Measurements from ENCODE around the gene RNASE11. TPM values are rescaled to one million over a fixed set of nuclear protein-coding genes. Genes with fewer than 3 reads are reported as not detected.

RNASE11 gene
- total RNA-seq, 1 donor from 2014 or later = not detected

DNA sequence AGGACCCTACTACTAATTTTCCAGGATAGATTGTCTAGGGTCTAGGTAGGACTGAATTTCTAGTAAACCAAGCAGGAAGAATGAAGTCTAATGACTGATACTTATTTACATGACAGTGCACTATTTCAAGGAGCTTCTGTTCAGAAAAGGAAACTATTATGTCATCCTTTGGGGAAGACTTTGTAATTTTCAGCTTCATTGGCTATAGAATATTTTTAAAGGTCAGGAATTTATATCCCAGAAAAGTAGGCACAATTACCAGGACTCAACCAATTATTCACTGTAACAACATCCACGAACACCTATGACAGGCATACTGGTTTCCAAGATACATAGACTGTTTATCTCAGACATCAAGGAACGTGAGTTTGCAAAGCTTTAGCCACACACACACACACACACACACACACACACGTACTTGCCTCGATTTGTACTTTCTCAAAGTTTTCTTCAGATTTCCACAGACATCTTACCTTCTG, 30.5 kb upstream of the RNASE11 start:
- H3K4me1 Mint-ChIP-seq (ENCODE audit: unreplicated experiment) = no peaks in the 10 kb centered on the region
- no peaks in the 10 kb centered on the region for H3K36me3 Mint-ChIP-seq (ENCODE audit: unreplicated experiment)
- H3K27ac Mint-ChIP-seq (ENCODE audit: unreplicated experiment) = no peak overlapping the region
- H3K9me3 Mint-ChIP-seq (ENCODE audit: unreplicated experiment) = no peaks in the 10 kb centered on the region
- peaks cover 17% of the 10 kb centered on the region for H3K27me3 Mint-ChIP-seq (ENCODE audit: unreplicated experiment)
- H3K4me3 Mint-ChIP-seq (ENCODE audit: unreplicated experiment) = no peak overlapping the region
- TF ChIP-seq, protein P1, sequence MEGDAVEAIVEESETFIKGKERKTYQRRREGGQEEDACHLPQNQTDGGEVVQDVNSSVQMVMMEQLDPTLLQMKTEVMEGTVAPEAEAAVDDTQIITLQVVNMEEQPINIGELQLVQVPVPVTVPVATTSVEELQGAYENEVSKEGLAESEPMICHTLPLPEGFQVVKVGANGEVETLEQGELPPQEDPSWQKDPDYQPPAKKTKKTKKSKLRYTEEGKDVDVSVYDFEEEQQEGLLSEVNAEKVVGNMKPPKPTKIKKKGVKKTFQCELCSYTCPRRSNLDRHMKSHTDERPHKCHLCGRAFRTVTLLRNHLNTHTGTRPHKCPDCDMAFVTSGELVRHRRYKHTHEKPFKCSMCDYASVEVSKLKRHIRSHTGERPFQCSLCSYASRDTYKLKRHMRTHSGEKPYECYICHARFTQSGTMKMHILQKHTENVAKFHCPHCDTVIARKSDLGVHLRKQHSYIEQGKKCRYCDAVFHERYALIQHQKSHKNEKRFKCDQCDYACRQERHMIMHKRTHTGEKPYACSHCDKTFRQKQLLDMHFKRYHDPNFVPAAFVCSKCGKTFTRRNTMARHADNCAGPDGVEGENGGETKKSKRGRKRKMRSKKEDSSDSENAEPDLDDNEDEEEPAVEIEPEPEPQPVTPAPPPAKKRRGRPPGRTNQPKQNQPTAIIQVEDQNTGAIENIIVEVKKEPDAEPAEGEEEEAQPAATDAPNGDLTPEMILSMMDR (IDR thresholded peaks at IDR 0.05) = no peak
- no peak for DNase-seq (ENCODE audit: extremely low spot score, unreplicated experiment)

DNA sequence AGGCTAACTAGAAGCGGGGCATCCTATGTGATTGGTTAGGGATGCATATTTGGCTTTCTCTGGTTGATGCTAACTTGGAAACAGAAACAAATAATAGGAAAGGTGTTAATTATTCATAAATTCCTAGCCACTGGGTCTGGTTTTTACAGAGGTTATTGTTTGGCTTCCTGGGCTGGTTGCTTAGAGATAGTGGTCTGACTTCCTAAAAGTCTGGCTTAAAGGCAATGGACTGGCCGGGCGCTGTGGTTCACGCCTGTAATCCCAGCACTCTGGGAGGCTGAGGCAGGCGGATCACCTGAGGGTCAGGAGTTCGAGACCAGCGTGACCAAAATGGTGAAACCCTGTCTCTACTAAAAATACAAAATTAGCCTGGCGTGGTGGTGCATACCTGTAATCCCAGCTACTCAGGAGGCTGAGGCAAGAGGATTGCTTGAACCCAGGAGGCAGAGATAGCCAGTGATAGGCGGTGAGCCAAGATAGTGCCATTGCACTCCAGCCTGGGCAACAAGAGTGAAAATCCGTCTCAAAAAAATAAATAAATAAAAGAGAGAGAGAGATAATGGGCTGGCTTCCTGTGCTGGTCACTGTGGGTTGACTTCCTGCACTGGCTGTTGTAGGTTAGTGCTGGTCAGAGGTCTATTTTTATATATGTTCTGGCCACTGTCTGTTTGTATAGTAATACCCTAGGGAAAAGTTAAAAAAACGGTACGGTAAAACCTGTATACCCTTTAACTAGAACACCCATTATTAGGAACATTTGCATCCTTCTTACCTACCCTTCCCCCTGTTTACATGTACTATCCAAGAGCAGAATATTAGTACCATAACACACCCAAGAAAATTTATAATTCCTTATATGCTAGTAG, 29.6 kb upstream of the RNASE11 start:
- Mint-ChIP-seq H3K4me3 (ENCODE audit: unreplicated experiment) (no peak overlapping the region), H3K9me3 (ENCODE audit: unreplicated experiment) (no peaks in the 10 kb centered on the region), H3K27ac (ENCODE audit: unreplicated experiment) (no peak overlapping the region), H3K36me3 (ENCODE audit: unreplicated experiment) (no peaks in the 10 kb centered on the region), H3K4me1 (ENCODE audit: unreplicated experiment) (no peaks in the 10 kb centered on the region), H3K27me3 (ENCODE audit: unreplicated experiment) (peaks cover 15% of the 10 kb centered on the region)
- TF ChIP-seq, protein P1 (IDR thresholded peaks at IDR 0.05) = no peak
- no peak for DNase-seq (ENCODE audit: extremely low spot score, unreplicated experiment)

DNA sequence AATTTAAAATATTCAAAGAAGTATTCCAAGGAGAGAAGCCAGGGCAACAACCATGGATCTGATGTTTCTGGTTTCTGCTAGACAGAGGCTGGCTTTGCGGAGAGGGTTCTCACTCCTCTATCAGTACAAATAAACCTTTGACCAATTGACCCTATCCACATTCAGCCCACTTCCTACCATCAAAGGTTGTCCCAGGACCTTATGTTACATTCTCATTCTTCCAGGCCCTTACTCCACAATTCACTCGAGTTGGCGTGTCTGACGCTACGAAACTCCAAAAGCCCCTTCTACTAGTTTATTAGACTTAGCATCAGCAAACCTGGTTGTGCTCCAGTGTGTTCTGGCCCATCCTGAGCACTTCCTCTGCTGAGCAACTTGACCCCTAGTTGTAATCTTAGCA, 28.2 kb upstream of the RNASE11 start:
- H3K4me1 Mint-ChIP-seq (ENCODE audit: unreplicated experiment) = no peaks in the 10 kb centered on the region
- H3K36me3 Mint-ChIP-seq (ENCODE audit: unreplicated experiment) = no peaks in the 10 kb centered on the region
- peaks cover 15% of the 10 kb centered on the region for H3K27me3 Mint-ChIP-seq (ENCODE audit: unreplicated experiment)
- DNase-seq (ENCODE audit: extremely low spot score, unreplicated experiment) = no peak
- H3K9me3 Mint-ChIP-seq (ENCODE audit: unreplicated experiment) = no peaks in the 10 kb centered on the region
- no peak overlapping the region for H3K27ac Mint-ChIP-seq (ENCODE audit: unreplicated experiment)
- H3K4me3 Mint-ChIP-seq (ENCODE audit: unreplicated experiment) = no peak overlapping the region
- TF ChIP-seq, protein P1 (IDR thresholded peaks at IDR 0.05) = no peak

DNA sequence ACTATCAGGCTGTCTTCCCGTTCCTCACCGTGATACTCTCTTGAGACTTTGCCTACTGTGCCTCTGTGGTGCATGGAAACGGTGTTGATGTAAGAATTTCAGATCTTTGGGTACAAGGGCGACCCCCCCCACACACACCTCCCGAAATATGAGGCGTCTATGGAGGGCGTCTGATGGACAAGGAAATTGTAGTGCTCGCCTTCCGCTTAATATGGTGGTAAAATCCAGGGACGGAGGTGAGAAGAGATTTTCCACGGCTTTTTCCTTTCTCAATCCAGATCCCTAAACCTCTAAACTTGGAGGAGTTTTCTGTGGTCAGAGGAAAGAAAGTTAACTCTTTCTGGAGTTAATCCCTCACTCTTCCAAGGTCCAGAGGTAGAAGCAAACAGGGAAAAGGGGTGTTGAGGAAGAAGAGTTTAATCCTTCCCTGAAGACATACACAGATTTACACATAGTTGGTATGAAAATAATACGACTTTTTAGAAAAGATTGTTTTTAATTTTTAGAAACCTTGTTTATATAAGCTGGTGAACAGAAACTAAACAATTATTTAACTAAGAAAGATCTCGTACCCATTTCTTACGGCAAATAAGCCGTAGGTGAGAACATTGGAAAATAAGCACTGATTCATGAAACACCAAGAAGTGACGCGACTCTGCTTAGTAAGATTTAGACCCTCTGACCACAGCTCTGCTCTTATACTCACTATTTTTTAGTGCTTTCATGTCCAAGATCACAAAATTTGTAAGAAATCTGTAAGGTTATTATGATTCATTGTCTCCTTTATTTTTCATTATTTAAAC, 26.4 kb upstream of the RNASE11 start:
- Mint-ChIP-seq H3K36me3 (ENCODE audit: unreplicated experiment) (no peaks in the 10 kb centered on the region), H3K9me3 (ENCODE audit: unreplicated experiment) (no peaks in the 10 kb centered on the region), H3K27me3 (ENCODE audit: unreplicated experiment) (peaks cover 15% of the 10 kb centered on the region), H3K4me3 (ENCODE audit: unreplicated experiment) (no peak overlapping the region), H3K27ac (ENCODE audit: unreplicated experiment) (no peak overlapping the region), H3K4me1 (ENCODE audit: unreplicated experiment) (no peaks in the 10 kb centered on the region)
- TF ChIP-seq, protein P1 (IDR thresholded peaks at IDR 0.05) = no peak
- no peak for DNase-seq (ENCODE audit: extremely low spot score, unreplicated experiment)
